AG09319 (cell line): ENCODE data around the gene PLA2G12B.

Experiments
- DNase-seq: peaks from one replicate; pipeline ENCODE4 v3.0.0-alpha.2; 2010; ENCODE audit warnings: low read depth; ENCODE audit errors: extremely low read depth
- TF ChIP-seq, protein P1 (sequence below): IDR thresholded peaks from 2 replicates; pipeline ENCODE4 v1.5.1; 2011; ENCODE audit warnings: low read depth, mild to moderate bottlenecking, inconsistent platforms, low read length, moderate library complexity

Gene PLA2G12B

DNA sequence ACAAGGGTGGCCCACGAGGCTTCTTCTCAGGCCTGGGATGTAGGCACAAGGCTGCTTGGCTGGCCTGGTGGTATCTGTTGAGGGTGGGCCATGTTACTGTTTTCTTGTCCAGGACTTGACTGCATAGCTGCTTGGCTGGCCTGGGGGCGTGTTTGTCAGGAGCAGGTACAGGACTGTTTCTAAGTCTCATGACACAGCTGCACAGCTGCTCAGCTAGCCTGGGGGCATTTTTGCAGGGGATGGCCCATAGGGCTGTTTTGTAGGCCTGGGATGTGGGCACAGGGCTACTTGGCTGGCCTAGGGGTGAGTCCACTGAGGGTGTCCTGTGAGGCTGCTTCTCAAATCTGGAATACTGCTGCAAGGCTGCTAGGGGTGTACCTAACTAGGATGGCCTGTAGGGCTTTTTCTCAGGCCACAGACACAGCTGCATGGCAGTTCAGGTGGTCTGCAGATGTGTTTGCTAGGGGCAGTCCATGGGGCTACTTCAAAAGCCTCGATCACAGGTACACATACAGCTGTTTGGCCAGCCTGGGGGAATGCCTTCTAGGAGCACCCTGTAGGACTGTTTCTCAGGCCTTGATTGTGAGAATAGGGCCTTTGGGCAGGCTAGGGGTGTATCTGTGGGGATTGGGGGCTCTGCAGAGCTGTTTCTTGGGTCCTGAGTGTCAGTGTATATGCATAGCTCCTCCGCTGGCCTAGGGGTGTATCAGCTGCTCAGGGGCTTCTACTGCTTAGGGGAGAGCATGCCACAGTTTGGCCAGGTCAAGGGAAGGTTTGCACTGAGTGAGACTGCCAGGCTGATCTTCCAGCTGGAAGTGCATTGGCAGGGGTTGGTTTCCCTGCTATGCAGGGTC lies 26.6 kb upstream of the PLA2G12B start:
- no peak for DNase-seq
- TF ChIP-seq, protein P1, sequence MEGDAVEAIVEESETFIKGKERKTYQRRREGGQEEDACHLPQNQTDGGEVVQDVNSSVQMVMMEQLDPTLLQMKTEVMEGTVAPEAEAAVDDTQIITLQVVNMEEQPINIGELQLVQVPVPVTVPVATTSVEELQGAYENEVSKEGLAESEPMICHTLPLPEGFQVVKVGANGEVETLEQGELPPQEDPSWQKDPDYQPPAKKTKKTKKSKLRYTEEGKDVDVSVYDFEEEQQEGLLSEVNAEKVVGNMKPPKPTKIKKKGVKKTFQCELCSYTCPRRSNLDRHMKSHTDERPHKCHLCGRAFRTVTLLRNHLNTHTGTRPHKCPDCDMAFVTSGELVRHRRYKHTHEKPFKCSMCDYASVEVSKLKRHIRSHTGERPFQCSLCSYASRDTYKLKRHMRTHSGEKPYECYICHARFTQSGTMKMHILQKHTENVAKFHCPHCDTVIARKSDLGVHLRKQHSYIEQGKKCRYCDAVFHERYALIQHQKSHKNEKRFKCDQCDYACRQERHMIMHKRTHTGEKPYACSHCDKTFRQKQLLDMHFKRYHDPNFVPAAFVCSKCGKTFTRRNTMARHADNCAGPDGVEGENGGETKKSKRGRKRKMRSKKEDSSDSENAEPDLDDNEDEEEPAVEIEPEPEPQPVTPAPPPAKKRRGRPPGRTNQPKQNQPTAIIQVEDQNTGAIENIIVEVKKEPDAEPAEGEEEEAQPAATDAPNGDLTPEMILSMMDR, result no peak

DNA sequence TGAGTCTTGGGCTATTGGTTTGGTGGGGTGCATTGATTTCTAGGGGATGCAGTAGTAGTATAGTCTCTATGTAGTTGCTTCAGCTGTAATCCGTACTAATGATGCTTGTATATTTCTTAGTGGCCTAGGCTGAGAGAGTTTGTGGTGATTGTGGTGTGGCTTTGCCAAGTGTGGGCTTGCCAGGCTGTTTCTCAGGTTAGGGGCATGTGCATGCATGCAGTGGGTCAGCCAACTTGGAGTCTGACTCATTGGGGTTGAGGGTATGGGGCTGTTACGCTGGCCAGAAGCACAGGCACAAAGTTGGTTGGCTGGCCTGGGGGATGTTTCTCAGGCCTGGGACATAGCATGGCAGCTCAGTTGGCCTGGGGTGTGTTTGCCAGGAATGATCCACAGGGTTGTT lies 25.7 kb upstream of the PLA2G12B start:
- DNase-seq, result no peak
- TF ChIP-seq, protein P1, result no peak

DNA sequence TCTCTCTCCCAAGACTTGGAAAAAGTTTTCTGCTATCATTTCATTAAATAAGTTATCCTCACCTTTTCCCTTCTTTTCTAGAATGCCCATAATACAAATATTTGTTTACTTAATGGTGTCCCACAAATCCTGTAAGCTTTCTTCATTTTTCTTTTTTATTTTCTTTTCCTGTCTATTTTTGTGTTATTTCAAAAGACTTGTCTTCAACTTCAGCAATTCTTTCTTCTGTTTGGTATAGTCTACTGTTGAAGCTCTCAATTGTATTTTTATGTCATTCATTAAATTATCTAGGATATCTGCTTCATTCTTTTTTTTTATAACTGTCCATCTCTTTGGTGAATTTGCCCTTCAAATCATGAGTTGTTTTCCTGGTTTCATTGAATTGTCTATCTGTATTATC lies 25.1 kb upstream of the PLA2G12B start:
- TF ChIP-seq, protein P1, result no peak
- no peak for DNase-seq

DNA sequence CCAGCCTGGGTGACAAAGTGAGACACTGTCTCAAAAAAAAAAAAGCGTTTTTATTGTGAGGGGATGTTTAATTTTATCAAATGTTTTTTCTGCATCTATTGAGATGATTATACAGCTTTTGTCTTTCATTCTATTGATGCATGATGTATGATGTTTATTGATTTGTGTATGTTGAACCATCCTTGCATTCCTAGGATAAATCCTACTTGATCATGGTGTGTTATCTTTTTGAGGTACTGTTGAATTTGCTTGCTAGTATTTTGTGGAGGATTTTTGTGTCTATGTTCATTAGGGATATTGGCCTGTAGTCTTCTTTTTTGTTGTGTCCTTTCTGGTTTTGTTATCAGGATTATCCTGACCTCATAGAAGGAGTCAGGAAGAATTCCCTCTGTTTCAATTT lies 22.3 kb upstream of the PLA2G12B start:
- TF ChIP-seq, protein P1, result no peak

DNA sequence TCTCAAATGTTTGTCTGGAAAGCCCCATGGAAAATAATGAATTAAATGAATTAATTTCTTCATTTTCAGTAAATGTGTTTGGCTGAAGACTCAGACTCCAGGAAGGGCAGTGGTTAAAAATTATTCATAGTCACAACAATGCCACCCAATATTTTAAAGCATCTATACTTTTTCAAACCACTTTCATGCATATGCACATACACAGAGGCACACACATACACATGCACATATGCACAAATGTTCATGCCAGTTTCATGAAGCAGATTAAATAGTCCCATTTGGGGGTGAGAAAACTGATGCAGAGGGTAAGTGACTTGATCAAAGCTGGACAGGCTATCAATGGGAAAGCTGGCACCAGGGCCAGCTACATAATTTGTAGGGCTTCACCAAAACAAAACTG lies 1.4 kb upstream of the PLA2G12B start:
- no peak for DNase-seq
- TF ChIP-seq, protein P1, result no peak

More for the DNA sequence above, 22.3 kb upstream of the PLA2G12B start:
- DNase-seq, result no peak

DNA sequence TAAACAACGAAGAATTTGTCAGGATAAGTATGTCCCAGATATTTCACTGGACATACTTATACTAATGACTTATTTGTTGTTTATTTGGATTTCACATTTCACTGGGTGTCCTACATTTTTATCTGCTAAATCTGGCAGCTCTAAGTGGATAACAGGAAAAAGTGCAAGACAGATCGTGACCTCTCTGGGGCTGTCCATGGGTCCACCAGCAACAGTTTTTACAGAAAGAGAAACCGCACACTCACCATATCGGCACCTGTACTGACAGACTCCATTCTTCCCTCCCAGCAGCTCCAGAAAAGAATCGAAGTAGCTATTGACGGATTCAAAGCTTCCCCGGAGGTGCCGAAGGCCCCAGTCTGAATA lies 393 bp downstream of the PLA2G12B start:
- TF ChIP-seq, protein P1, result no peak
- DNase-seq, result no peak

DNA sequence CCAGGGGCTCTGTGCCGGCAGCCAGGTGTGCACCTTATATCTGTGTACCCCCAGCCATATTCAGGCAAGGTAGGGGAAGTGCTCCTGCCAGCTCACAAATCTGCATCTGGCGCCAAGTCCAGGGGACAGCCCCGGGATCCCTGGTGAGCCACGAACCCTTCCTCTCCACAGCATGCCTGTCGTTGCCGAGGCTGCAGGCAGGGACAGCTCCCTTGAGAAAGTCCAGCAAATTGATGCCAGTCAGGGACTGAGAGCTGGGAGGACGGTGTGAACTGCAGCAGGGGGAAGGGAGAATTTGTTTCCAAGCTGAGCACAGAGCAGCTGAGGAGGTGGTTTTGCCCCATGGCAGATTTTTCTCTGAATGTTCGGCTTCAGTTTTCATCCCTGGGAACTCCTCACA lies 919 bp downstream of the PLA2G12B start:
- DNase-seq, result no peak
- TF ChIP-seq, protein P1, result no peak
